ENCODE data around the gene TMED3.

DNA sequence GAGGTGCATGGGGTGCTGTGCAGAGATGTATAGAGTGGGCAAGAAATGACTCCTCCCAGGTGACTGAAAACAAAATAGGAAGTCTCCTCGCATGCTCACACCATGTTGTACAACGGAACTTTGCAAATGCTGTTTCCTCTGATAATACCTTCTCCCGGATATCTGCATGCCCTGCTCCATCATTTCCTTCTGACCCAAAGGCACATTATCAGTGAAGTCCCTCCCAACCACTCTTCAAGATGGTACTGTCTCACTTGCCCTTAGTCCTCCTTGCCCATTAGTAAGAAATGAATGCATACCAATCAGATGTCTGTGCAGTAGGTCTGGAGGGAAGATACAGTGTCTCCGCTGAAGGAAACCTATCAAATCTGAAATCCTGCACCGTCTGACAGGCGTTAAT is 12.0 kb downstream of the TMED3 start:
- TF ChIP-seq CTCF (IDR thresholded peaks at IDR 0.05; ENCODE audit: poor library complexity) (no peak), EZH2 (IDR thresholded peaks at IDR 0.05; ENCODE audit: borderline replicate concordance) (no peak), EZH2phosphoT487 (IDR thresholded peaks at IDR 0.05; ENCODE audit: low read depth, severe bottlenecking, unreplicated experiment) (no peak)

Data from hepatocyte (in vitro differentiated cells).